Measurements from ENCODE around the gene AFF2. TPM values are rescaled to one million over a fixed set of nuclear protein-coding genes. Genes with fewer than 3 reads are reported as not detected.

AFF2 gene
- total RNA-seq, 1 donor from 2014 or later, result 13.4 TPM

DNA sequence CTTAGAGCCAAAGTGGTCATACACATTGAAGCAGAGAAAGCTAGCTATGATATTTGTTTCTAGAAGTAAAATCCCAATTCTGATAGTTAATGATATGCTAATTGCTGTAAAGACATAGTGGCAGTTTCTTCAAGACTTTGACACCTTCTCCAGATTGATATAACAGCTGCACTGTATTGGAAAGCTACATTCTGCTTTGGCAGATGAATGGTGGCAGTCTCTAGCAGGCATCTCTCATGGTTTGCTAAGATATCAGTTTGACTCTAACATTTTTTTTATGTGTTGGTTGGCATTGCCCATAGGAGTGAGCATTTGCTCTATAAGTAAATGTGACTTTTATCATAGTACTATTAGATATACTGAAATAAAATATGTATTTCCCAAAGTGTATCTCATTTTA lies 128.2 kb downstream of the AFF2 start:
- intact Hi-C loops (cut with DNase I), result no loop called here
- H3K4me3 ChIP-seq, result no peak overlapping the region
- no peaks in the 10 kb centered on the region for H3K4me1 ChIP-seq
- no peaks in the 10 kb centered on the region for H3K27me3 ChIP-seq
- no peaks in the 10 kb centered on the region for H3K36me3 ChIP-seq
- ATAC-seq, result no peak
- H3K27ac ChIP-seq, result no peak overlapping the region
- H3K9me3 ChIP-seq, result no peaks in the 10 kb centered on the region
- TF ChIP-seq, protein P1, sequence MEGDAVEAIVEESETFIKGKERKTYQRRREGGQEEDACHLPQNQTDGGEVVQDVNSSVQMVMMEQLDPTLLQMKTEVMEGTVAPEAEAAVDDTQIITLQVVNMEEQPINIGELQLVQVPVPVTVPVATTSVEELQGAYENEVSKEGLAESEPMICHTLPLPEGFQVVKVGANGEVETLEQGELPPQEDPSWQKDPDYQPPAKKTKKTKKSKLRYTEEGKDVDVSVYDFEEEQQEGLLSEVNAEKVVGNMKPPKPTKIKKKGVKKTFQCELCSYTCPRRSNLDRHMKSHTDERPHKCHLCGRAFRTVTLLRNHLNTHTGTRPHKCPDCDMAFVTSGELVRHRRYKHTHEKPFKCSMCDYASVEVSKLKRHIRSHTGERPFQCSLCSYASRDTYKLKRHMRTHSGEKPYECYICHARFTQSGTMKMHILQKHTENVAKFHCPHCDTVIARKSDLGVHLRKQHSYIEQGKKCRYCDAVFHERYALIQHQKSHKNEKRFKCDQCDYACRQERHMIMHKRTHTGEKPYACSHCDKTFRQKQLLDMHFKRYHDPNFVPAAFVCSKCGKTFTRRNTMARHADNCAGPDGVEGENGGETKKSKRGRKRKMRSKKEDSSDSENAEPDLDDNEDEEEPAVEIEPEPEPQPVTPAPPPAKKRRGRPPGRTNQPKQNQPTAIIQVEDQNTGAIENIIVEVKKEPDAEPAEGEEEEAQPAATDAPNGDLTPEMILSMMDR (IDR thresholded peaks at IDR 0.05), result no peak
- DNase-seq, result no peak

DNA sequence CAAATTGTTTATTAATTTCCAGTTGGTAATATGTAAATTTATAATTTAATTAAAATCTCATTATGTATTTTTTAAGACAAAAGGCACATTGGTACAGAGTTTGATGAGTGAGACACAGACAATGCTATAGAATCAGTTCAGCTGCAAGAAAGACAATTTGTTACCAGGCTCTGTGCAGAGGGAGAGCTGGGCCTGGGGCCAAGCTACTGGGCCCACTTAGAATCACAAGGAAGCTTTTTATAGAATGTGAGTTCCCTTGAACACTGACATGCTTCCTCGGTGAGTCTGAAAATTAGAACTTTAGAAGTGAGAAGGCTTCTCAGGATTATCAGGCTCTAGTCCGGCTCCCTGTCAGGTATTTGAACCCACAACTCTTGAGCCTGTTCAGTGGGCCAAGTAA lies 129.0 kb downstream of the AFF2 start:
- H3K4me1 ChIP-seq, result no peaks in the 10 kb centered on the region
- DNase-seq (no peak), ATAC-seq (no peak)
- no peaks in the 10 kb centered on the region for H3K36me3 ChIP-seq
- H3K27me3 ChIP-seq, result no peaks in the 10 kb centered on the region
- no peak overlapping the region for H3K4me3 ChIP-seq
- intact Hi-C loops (cut with DNase I), result no loop called here
- H3K27ac ChIP-seq, result no peak overlapping the region
- no peaks in the 10 kb centered on the region for H3K9me3 ChIP-seq
- TF ChIP-seq, protein P1 (IDR thresholded peaks at IDR 0.05), result no peak

DNA sequence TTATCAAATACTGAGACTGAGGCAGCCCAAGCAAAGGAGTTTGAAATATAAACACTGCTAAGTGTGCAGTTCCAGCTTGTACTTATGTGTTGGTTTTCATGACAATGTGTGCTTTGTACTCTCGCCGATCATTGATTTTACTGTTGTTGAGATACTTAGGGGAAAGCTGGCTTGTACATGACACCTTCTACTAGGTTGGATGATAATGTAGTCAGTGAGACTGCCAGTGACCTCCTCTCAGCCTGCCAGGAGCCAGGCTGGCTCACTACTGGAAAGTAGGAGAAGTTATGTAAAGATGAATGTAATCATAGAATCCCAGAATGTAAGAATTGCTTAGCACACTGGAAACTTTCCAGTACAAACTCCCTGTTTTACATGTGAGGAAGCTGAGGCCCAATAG lies 132.0 kb downstream of the AFF2 start:
- intact Hi-C loops (cut with DNase I), result no loop called here
- H3K36me3 ChIP-seq, result no peaks in the 10 kb centered on the region
- H3K9me3 ChIP-seq, result no peaks in the 10 kb centered on the region
- H3K4me3 ChIP-seq, result no peak overlapping the region
- H3K4me1 ChIP-seq, result no peaks in the 10 kb centered on the region
- TF ChIP-seq, protein P1 (IDR thresholded peaks at IDR 0.05), result no peak
- DNase-seq, result no peak
- no peaks in the 10 kb centered on the region for H3K27me3 ChIP-seq
- H3K27ac ChIP-seq, result no peak overlapping the region
- ATAC-seq, result no peak

DNA sequence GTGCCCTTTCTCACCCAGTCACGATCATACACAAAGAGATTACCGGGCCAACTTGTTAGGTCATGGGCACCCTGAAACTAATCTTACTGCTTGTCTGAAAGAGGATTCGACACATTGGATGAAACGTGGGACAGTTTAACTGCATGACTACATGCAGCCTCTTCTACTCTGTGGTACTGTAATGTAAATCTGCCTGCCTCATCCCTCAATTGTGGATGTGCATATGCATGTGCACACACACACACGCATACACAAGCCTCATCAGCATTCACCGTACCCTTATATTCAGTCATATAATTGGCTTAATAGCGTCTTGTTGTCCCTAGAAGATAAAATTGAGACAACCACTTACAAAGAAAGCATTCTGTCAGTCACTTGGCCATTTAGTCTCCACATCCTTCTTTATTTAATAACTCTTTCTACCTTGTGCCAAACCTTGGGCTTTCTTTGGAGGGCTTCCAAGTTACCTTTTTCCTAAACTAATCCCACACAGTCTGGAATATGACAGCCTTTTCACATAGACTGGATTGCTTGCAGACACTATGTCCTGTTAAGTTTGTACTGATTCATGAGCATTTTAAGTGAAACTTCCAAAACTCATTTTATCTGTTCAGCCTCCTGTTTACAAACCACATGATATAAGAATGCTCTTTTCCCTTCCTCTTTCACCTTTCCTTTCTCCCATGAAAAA lies 132.9 kb downstream of the AFF2 start:
- no peaks in the 10 kb centered on the region for H3K36me3 ChIP-seq
- H3K9me3 ChIP-seq, result no peaks in the 10 kb centered on the region
- ATAC-seq (no peak), DNase-seq (no peak)
- H3K4me1 ChIP-seq, result no peaks in the 10 kb centered on the region
- intact Hi-C loops (cut with DNase I), result no loop called here
- no peaks in the 10 kb centered on the region for H3K27me3 ChIP-seq
- TF ChIP-seq, protein P1 (IDR thresholded peaks at IDR 0.05), result no peak
- H3K27ac ChIP-seq, result no peak overlapping the region
- H3K4me3 ChIP-seq, result no peak overlapping the region

DNA sequence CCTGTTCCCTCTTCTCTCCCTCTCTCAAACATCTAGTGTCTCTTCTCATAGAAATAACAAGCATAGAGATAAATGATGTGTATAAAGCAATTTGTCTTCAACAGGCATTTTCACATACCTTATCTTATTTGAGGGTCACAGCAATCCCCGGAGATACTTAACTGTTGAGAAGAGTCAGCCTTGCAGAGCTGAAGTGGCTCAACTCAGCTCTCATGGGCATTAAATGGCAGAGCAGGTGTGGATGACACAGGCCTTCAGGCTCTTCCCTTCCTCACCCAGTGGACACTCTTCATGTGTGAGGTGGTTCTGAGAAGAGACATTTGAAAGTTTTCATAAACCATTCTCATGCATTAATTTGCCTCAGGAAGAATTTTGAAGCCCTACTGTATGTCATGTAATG lies 134.2 kb downstream of the AFF2 start:
- Histone ChIP-seq H3K9me3 (no peaks in the 10 kb centered on the region), H3K27me3 (no peaks in the 10 kb centered on the region), H3K4me1 (no peaks in the 10 kb centered on the region), H3K36me3 (no peaks in the 10 kb centered on the region), H3K4me3 (no peak overlapping the region), H3K27ac (no peak overlapping the region)
- ATAC-seq (no peak), DNase-seq (no peak)
- TF ChIP-seq, protein P1 (IDR thresholded peaks at IDR 0.05), result no peak
- intact Hi-C loops (cut with DNase I), result no loop called here

DNA sequence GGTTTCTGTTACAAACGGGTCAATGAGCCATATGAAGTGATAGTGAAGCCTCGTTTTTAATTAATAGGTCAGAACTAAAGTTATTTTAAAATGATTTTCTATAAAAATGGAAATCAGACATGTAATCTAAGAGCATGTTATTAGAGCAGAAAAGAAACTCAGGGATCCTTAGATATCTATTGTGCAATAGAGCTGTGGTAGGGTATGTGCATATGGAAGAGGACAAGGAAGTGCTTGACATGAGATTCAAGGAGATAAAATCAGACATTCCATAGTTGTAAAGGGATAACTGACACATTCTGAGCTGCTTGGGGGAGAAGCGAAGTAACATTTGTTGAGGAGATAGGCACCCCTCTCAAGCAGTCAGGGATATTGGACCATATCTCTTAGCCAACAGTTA lies 143.0 kb downstream of the AFF2 start:
- no peak overlapping the region for H3K4me3 ChIP-seq
- TF ChIP-seq, protein P1 (IDR thresholded peaks at IDR 0.05), result no peak
- no peaks in the 10 kb centered on the region for H3K27me3 ChIP-seq
- ATAC-seq (no peak), DNase-seq (no peak)
- intact Hi-C loops (cut with DNase I), result no loop called here
- no peaks in the 10 kb centered on the region for H3K4me1 ChIP-seq
- no peaks in the 10 kb centered on the region for H3K36me3 ChIP-seq
- H3K27ac ChIP-seq, result no peak overlapping the region
- no peaks in the 10 kb centered on the region for H3K9me3 ChIP-seq

Measured in upper lobe of right lung (tissue), 1 donor.